ENCODE data around the gene SLC22A2. TPM values are rescaled to one million over a fixed set of nuclear protein-coding genes. Genes with fewer than 3 reads are reported as not detected.
A peak's percentile ranks its signal among the peaks of the same experiment; 100 is the strongest.

The SLC22A2 gene
- polyA plus RNA-seq, 5 donors, result 0.09 TPM; not detected in 4

DNA sequence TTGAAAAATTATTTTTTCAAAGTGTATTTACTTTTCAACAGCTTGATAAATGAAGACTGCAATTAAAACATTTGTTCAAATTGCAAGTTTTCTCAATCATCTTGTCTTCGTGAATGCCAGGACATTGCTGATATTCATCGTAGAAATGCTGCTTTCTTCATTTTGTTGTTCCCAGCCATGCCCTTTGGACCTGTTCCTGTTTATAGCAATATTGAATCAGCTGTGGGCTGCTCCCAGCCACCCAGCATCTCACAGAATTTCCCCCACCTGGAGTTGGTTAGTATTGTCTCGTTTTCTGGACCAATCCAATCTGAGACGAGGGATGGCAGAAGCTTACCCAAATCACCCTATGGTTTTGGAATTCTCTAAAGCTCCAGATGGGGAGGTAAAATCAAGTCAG lies 40.8 kb downstream of the SLC22A2 start:
- no peak for DNase-seq

DNA sequence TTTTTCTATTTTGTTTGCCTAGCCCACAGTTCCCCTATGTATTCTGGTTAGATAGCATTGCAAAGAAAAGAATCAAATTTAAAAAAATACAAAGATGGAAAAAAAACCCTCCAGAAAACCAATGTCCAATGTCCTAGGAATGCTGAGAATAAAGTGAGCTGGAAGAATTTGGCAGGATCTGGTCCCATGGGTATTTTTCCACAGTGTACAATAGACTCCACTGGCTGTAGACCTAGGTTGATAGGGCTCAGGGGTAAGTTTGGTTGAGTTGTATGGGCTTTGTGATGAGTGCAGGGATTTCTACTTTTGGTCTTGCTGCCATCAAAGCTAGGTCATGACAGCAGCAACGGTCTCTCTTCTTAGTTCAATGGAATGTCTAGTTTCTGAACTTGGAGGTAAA lies 41.5 kb downstream of the SLC22A2 start:
- no peak for DNase-seq

DNA sequence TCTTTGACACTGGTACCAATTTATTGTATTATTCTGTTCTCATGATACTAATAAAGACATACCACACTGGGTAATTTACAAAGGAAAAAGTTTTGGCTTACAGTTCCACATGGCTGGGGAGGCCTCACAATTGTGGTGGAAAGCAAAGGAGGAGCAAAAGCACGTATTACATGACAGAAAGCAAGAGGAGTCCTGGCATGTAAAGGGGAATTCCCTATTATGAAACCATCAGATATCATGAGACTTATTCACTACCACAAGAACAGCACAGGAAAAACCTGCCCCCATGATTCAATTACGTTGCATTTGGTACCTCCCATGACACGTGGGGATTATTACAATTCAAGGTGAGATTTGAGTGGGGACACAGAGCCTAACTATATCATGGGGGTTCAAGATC lies 43.4 kb downstream of the SLC22A2 start:
- no peak for DNase-seq

DNA sequence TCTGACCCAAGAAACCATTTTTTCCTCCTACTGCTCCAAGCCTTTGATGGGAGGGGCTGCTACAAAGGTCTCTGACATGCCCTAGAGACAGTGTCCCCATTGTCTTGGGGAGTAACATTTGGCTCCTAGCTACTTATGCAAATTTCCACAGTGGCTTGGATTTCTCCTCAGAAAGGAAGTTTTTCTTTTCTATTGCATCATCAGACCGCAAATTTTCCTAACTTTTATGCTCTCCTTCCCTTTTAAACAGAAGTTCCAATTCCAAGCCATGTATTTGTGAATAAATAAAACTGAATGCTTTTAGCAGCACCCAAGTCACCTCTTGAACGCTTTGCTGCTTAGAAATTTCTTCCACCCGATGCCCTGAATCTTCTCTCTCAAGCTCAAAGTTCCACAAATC lies 51.0 kb downstream of the SLC22A2 start:
- no peak for DNase-seq

GRCh38 chr6:160204710-160205109 lies 53.9 kb downstream of the SLC22A2 start:
- no peak for DNase-seq

DNA sequence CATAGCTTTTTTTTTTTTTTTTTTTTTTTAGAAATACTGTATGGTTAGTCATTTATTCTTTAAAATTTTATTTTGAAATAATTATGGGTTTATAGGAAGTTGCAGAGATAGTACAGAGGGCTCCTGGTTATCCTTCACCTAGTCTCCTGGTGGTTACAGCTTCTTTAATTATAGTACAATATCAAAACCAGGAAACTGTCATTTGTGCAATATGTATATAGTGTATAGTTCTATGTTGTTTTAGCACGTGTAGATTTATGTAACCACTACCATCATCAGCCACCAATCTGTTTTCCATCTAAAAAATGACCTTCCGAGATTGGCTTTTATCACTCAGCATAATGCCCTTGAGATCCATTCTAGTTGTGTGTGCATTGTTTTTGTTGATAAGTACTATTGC lies 54.7 kb downstream of the SLC22A2 start:
- DNase-seq, result no peak

DNA sequence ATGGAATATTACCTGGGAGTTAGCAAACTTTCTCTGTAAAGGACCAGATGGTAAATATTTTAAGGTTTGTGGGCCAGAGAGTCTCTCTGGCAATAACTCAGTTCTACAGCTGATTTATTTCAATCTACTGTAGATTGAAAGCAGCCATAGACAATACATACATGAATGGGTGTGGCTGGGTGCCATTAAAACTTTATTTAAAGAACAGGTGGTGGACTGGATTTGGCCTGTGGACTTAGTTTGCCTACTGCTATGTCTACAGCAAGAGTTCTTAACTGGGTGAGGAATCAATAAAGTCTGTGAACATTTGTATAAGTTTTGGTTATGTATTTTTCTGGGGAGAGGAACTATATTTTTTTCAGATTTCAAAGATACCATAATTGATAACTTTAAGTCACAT lies 55.1 kb downstream of the SLC22A2 start:
- DNase-seq, result no peak

GRCh38 chr6:160203076-160203475 lies 55.5 kb downstream of the SLC22A2 start:
- no peak for DNase-seq

DNA sequence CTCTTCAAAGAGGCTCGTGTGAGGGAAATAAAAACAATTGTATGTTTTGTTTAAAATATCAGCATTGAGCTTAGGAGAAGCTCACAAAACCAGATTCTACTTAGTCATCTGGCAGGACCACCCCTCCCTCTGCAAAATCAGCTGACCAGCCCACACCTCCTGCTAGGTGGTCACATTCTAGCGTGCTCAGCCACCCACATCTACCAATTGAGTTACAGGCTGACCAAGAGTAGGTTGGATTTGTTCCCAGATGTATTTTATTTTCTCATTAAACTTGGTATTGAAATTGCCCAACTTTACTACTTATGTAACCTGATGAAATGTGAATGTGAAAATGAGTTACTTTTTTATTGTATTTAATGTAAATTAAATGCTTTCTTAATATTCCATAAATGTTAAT lies 56.2 kb downstream of the SLC22A2 start:
- peak in 1 of 2 donors; percentile 35 for DNase-seq

- no peak for DNase-seq
These were observed 57.6 kb downstream of the SLC22A2 start for GRCh38 chr6:160201061-160201460.

GRCh38 chr6:160198606-160199211 lies 59.9 kb downstream of the SLC22A2 start:
- DNase-seq, result no peak

DNA sequence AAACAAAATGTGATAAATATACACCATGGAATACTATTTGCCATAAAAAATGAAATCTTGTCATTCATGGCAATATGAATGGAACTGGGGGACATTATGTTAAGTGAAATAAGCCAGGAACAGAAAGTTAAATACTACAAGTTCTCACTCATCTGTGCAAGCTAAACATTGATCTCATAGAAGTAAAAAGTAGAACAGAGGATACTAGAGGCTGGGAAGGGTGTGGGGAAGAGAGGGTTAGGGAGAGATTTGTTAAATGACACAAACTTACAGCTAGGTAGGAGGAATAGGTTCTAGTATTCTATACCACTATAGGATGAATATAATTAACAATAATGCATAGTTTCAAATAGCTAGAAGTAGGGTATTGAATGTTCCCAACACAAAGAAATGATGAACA lies 61.0 kb downstream of the SLC22A2 start:
- DNase-seq, result no peak

GRCh38 chr6:160194808-160195207 lies 63.8 kb downstream of the SLC22A2 start:
- DNase-seq, result no peak

GRCh38 chr6:160192840-160193239 lies 65.8 kb downstream of the SLC22A2 start:
- no peak for DNase-seq

- DNase-seq, result no peak
These were observed 67.6 kb downstream of the SLC22A2 start for GRCh38 chr6:160190973-160191372.

- no peak for DNase-seq
These were observed 68.5 kb downstream of the SLC22A2 start for GRCh38 chr6:160190081-160190480.

DNA sequence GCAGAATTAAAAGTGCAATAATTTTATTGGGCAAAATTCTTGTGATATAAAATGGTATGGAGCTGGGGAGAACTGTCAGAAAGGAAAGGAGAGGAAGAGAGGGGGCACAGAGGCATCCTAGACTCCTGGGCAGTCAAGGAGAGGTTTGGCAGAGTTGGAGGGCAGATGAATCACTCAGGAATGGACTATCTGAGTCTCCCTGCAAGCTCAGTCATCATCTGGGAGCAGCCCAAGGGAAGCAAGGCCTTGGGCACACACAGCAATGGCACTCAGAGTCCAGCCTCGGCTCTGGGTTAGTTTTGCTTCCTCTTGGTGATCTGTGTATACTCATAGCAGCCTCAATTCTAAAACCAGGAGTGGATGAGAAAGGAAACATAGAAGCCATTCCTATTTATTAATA lies 69.8 kb downstream of the SLC22A2 start:
- no peak for DNase-seq

DNA sequence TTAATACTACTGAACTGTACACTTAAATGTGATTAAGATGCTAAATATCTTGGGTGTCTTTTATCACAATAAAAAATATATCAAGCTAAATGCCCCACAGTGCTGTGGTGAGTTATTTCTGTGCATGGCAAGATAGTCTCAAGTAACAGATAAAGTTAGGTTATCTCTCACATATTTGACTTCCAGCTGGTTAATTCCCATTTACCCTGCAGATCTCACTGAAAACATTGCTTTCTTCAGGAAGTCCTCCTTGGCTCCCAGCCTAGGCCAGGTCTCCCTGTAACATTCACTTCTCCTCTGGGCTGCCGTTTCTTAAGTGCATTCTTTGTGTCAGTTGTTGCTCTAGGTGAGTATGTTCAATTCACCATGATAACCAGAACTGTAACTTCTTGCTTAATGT lies 77.9 kb downstream of the SLC22A2 start:
- no peak for DNase-seq

DNA sequence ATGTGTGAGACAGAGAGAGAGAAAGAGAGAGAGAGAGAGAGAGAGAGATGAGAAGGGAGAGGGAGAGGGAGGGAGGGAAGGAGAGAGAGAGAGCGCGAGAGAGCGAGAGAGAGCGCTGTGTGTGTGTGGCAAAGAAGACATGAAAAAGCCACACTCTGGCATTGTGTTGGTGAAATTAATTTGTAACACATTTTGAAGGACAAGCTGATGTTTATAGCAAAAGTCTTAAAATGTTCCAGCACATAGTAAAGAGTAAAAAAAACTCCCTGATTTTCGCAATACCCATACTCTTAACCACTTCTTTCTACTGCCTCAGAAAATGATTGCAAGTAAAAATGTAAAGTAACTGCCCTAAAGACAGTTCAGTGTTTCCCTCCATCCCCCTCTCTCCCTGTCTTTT lies 80.3 kb downstream of the SLC22A2 start:
- no peak for DNase-seq

DNA sequence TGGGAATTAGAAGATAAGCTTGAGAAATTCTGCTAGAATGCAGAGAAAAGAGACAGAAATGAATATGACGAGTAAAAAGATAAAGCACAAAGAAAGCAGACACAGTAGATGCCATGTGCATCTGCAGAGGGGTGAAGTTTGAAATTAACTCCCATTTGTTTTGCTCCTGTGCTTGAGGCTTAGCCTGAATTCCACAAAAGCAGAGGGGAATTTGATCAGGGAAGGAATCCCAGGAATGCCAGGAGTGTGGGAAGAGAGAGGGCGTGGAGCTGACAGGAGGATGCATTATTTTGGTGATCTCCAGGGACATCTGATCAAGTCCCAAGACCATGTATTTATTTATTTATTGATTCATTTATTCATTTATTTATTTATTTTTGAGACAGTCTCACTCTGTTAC lies 81.4 kb downstream of the SLC22A2 start:
- no peak for DNase-seq

GRCh38 chr6:160174681-160175080 lies 83.9 kb downstream of the SLC22A2 start:
- DNase-seq, result no peak

DNA sequence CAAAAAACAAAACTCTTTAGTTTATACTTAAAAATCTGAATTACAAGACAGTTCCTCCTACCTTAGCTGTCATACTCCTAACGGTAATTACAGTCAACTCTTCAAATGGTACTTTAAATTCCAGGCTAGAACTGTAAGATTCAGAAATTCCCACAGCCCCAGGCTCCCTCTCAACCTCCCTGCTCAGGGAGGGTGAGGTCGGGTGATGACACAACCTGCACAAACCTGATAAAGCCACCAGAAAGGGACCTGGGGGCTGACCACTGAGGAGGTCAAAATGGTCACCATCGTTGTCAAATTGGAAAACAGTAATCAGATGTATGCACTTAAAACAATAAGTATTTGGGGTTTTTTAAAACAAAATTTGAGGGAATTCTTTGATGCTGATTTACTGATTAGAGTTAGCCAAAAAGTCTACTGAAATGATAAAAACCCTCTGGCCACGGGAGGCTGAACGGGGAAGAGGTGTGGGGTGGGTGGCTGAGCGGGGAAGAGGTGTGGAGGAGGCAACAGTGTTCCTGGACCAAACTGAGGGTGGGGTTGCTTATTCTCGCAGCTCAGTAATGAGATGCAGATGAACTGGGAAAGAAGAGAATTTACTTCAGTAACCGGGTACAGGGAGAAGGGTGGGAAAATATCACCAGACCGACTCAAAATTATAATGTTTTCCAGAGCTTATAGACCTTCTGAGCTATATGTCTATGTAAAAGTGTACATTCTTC lies 84.7 kb downstream of the SLC22A2 start:
- no peak for DNase-seq

- DNase-seq, result no peak
These were observed 85.9 kb downstream of the SLC22A2 start for GRCh38 chr6:160172704-160173103.
